Loucy (cell line): Measurements from ENCODE around the gene MDM4.

Source experiments
- EZH2phosphoT487 ChIP-seq: fragments of 200-600 bp; IDR thresholded peaks from 2 replicates; pipeline ENCODE4 v1.6.1; 2018; ENCODE audit warnings: antibody characterized with exemption, mild to moderate bottlenecking, moderate library complexity, borderline replicate concordance
- TF ChIP-seq, protein P1 (sequence below): fragments of 200-600 bp; sonication (generic); conservative IDR thresholded peaks from 2 replicates; pipeline ENCODE4 v1.5.1; 2014; ENCODE audit warnings: mild to moderate bottlenecking, antibody characterized with exemption, low read length

- TF ChIP-seq, protein P1, sequence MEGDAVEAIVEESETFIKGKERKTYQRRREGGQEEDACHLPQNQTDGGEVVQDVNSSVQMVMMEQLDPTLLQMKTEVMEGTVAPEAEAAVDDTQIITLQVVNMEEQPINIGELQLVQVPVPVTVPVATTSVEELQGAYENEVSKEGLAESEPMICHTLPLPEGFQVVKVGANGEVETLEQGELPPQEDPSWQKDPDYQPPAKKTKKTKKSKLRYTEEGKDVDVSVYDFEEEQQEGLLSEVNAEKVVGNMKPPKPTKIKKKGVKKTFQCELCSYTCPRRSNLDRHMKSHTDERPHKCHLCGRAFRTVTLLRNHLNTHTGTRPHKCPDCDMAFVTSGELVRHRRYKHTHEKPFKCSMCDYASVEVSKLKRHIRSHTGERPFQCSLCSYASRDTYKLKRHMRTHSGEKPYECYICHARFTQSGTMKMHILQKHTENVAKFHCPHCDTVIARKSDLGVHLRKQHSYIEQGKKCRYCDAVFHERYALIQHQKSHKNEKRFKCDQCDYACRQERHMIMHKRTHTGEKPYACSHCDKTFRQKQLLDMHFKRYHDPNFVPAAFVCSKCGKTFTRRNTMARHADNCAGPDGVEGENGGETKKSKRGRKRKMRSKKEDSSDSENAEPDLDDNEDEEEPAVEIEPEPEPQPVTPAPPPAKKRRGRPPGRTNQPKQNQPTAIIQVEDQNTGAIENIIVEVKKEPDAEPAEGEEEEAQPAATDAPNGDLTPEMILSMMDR = no peak
- TF ChIP-seq EZH2phosphoT487 = no peak
Measured at GRCh38 chr1:204584699-204585372, 68.6 kb downstream of the MDM4 start.
